Prostate gland (tissue), 2 donors: ENCODE data around the gene DSTN.

Experiments
- POLR2AphosphoS5 ChIP-seq: sonication (generic); formaldehyde crosslinking; IDR thresholded peaks from one replicate; pipeline ENCODE4 v1.6.1; 2017; ENCODE audit warnings: antibody characterized with exemption
- TF ChIP-seq, protein P1 (sequence below), 4 experiments: fragments of 200-600 bp in 2 of 4; fragments of 450-650 bp in 2 of 4; sonication (generic) in 2 of 4; IDR thresholded peaks; 1 replicate in 3 of 4; 2 replicates in 1 of 4; pipeline ENCODE4 v1.5.1; 2016 to 2019; ENCODE audit warnings: antibody characterized with exemption in 4 of 4, mild to moderate bottlenecking in 2 of 4, moderate library complexity in 2 of 4

GRCh38 chr20:17586250-17586649, 16.4 kb downstream of the DSTN start:
- no peak for TF ChIP-seq POLR2AphosphoS5
- TF ChIP-seq, protein P1, sequence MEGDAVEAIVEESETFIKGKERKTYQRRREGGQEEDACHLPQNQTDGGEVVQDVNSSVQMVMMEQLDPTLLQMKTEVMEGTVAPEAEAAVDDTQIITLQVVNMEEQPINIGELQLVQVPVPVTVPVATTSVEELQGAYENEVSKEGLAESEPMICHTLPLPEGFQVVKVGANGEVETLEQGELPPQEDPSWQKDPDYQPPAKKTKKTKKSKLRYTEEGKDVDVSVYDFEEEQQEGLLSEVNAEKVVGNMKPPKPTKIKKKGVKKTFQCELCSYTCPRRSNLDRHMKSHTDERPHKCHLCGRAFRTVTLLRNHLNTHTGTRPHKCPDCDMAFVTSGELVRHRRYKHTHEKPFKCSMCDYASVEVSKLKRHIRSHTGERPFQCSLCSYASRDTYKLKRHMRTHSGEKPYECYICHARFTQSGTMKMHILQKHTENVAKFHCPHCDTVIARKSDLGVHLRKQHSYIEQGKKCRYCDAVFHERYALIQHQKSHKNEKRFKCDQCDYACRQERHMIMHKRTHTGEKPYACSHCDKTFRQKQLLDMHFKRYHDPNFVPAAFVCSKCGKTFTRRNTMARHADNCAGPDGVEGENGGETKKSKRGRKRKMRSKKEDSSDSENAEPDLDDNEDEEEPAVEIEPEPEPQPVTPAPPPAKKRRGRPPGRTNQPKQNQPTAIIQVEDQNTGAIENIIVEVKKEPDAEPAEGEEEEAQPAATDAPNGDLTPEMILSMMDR (IDR thresholded peaks at IDR 0.05), result no peak
